ENCODE data around the gene SLC9A5. TPM values are rescaled to one million over a fixed set of nuclear protein-coding genes. Genes with fewer than 3 reads are reported as not detected.

The SLC9A5 gene
- total RNA-seq, 1 donor from 2014 or later: 2.5 TPM

DNA sequence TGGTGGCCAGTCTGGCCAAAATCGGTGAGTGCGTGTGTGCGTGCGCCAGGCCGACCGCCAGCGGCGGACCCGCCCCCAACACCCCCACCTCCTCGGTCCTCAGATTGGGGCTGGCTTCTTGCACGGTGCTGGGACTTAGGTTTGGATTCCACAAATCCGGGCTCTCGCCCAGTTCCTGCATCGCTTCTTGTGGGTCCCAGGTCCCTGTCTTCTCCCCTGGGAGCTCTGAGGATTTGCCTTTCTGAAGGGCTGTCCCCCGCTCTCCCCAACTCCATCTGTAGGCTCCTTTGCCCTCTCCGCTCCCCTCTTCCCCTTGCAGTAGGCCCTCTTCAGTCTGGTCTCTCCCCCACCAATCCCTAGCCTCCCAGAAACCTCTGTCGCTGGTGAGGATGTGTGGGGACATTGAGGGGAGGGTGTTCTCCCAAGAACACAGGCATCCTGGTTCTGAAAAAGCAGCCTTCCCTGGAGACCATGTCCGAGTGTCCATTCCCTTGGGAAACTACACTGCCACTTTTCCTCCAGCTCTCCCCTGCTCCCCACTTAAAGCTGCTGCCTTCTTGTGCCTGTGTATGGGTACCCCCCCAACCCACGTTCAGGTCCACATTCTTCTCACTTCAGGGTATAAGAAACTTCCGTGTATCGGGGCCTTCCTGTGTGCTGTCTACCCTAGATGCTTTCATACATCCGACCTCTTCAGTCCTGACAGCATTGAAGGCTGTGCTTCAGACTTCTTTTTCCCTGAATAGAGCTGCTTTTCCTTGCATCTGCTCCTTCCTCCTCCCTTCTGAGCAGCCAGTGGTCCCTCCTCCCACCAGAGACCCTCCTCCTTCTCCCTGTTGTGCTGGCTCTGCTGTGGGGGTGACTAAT is 632 bp downstream of the SLC9A5 start:
- DNase-seq: no peak
- no peaks in the 10 kb centered on the region for H3K9me3 Mint-ChIP-seq
- H3K27ac Mint-ChIP-seq: peak overlapping the region; percentile 53
- intact Hi-C loops (cut with micrococcal nuclease): loop anchor here (5.0 to 10.0 kb wide), 2 partner anchors 413 to 555 kb away; partner anchors contain the start of genes ACD, PARD6A, RANBP10 and TSNAXIP1
- CTCF ChIA-PET: no interaction called here
- peaks cover 1% of the 10 kb centered on the region for H3K36me3 Mint-ChIP-seq (ENCODE audit: low read depth)
- peak overlapping the region; percentile 78 for H3K4me3 Mint-ChIP-seq
- TF ChIP-seq, protein P1, sequence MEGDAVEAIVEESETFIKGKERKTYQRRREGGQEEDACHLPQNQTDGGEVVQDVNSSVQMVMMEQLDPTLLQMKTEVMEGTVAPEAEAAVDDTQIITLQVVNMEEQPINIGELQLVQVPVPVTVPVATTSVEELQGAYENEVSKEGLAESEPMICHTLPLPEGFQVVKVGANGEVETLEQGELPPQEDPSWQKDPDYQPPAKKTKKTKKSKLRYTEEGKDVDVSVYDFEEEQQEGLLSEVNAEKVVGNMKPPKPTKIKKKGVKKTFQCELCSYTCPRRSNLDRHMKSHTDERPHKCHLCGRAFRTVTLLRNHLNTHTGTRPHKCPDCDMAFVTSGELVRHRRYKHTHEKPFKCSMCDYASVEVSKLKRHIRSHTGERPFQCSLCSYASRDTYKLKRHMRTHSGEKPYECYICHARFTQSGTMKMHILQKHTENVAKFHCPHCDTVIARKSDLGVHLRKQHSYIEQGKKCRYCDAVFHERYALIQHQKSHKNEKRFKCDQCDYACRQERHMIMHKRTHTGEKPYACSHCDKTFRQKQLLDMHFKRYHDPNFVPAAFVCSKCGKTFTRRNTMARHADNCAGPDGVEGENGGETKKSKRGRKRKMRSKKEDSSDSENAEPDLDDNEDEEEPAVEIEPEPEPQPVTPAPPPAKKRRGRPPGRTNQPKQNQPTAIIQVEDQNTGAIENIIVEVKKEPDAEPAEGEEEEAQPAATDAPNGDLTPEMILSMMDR (IDR thresholded peaks at IDR 0.05): no peak
- POLR2A ChIA-PET: interaction anchor here (7.7 kb wide), 1 partner anchor 22 kb away, joined by 120 read pairs; the partner anchor contains the start of gene TMEM208
- ATAC-seq (ENCODE audit: low read depth): no peak
- H3K27me3 Mint-ChIP-seq: peaks cover 2% of the 10 kb centered on the region
- peaks cover 40% of the 10 kb centered on the region for H3K4me1 Mint-ChIP-seq

DNA sequence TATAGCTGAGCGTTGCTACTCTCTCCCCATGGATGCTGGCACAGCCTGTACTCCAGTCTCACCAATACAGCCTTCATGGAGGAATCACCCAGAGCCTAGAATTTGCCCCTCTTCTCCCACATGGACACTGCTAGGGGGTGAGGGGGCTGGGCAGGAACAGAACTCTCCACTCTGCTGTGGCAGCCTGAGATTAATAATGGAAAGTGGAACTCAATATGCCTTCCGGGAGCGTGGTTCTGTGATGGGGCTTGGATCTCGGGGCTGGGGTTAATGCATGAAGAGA is 1.2 kb downstream of the SLC9A5 start:
- ATAC-seq (ENCODE audit: low read depth) (no peak), DNase-seq (no peak)
- Mint-ChIP-seq H3K36me3 (ENCODE audit: low read depth) (peaks cover 1% of the 10 kb centered on the region), H3K4me1 (peaks cover 34% of the 10 kb centered on the region), H3K9me3 (no peaks in the 10 kb centered on the region), H3K27me3 (peaks cover 2% of the 10 kb centered on the region), H3K4me3 (peak overlapping the region; percentile 78), H3K27ac (no peak overlapping the region)
- POLR2A ChIA-PET: interaction anchor here (7.7 kb wide), 1 partner anchor 22 kb away, joined by 120 read pairs; the partner anchor contains the start of gene TMEM208
- TF ChIP-seq, protein P1 (IDR thresholded peaks at IDR 0.05): no peak
- intact Hi-C loops (cut with micrococcal nuclease): no loop called here
- CTCF ChIA-PET: no interaction called here

DNA sequence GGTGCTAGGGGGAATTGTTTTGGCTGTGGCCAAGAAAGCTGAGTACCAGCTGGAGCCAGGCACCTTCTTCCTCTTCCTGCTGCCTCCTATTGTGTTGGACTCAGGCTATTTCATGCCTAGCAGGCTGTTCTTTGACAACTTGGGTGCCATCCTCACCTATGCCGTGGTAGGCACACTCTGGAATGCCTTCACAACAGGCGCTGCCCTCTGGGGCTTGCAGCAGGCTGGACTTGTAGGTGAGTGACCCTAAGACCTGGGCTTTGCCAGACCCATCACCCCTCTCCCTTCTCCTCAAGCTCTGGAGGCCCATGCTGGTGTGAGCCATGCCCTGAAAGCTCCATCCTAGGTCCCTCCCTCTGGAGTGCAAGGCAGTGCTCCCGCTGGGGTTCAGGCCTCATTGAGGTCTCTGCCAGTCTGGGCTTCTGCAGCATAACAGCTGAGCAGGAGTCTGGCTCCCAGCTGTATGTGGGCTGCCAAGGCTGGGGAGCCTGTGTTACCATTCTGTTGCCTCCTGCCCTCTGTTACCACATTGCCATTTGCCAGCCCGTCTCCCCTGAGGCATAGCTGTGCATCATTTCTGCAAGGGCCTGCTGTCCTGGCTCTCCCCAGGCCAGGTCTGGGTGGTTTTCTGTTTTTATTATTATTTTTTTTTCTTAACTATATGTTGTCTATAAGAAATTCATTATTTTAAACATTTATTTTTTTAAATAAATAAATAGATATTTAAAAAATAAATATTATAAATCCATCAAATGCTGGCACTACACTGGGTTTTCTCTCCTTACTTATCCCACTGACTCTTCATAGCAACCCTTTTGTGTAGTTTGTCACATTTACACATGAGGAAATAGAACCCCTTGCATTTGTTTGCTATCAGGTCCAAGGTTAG is 4.1 kb downstream of the SLC9A5 start:
- DNase-seq (no peak), ATAC-seq (ENCODE audit: low read depth) (no peak)
- Mint-ChIP-seq H3K36me3 (ENCODE audit: low read depth) (peaks cover 1% of the 10 kb centered on the region), H3K9me3 (no peaks in the 10 kb centered on the region), H3K27ac (no peak overlapping the region), H3K27me3 (peaks cover 2% of the 10 kb centered on the region), H3K4me1 (peaks cover 16% of the 10 kb centered on the region), H3K4me3 (no peak overlapping the region)
- TF ChIP-seq, protein P1 (IDR thresholded peaks at IDR 0.05): no peak
- ChIA-PET POLR2A (no interaction called here), CTCF (no interaction called here)
- intact Hi-C loops (cut with micrococcal nuclease): no loop called here

DNA sequence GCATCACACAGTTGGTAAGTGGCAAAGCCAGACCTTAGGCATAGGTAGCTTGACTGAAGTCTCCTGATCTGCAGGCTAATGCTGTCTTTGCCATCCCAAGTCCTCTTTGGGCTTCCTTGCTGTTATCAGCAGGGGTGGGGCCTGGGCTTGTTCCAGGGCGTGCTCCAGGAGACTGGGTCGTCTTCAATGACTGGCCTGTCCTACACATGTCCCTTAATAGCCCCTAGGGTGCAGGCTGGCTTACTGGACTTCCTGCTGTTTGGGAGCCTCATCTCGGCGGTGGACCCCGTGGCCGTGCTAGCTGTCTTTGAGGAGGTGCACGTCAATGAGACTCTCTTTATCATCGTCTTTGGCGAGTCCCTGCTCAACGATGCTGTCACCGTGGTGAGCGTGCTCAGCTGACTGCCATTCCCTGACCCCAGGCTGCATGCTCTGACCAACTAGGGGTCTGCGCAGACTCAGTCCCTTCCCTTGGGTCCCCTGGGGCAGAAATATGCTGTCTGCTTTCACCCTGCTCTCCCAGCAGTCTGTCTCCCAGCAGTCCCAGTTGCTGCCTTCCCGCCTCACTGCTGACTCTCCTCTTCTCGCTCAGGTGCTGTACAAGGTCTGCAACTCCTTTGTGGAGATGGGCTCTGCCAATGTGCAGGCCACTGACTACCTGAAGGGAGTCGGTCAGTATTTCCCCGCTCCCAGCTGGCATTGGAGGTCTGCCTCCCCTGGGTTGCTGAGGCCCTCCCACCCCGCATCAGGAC is 6.2 kb downstream of the SLC9A5 start:
- CTCF ChIA-PET: no interaction called here
- TF ChIP-seq, protein P1 (IDR thresholded peaks at IDR 0.05): no peak
- DNase-seq: no peak
- Mint-ChIP-seq H3K4me1 (peaks cover 2% of the 10 kb centered on the region), H3K27me3 (no peaks in the 10 kb centered on the region), H3K9me3 (no peaks in the 10 kb centered on the region), H3K36me3 (ENCODE audit: low read depth) (no peaks in the 10 kb centered on the region), H3K27ac (no peak overlapping the region), H3K4me3 (no peak overlapping the region)
- intact Hi-C loops (cut with micrococcal nuclease): no loop called here
- no peak for ATAC-seq (ENCODE audit: low read depth)
- POLR2A ChIA-PET: no interaction called here
